Activated T-cell treated with anti-CD3 and anti-CD28 coated beads for 4 hours (primary cell): ENCODE data around the gene CD6.
A peak's percentile ranks its signal among the peaks of the same experiment; 100 is the strongest.

Experiments
- DNase-seq: peaks from one replicate; pipeline ENCODE4 v3.0.0-alpha.2; 2020

Gene CD6

GRCh38 chr11:61011229-61011870, 39.9 kb downstream of the CD6 start:
- DNase-seq: no peak

GRCh38 chr11:61011950-61012736, 40.7 kb downstream of the CD6 start:
- no peak for DNase-seq

GRCh38 chr11:61012737-61013215, 41.3 kb downstream of the CD6 start:
- no peak for DNase-seq

- no peak for DNase-seq
These were observed 46.6 kb downstream of the CD6 start for GRCh38 chr11:61018059-61018458.

GRCh38 chr11:61019037-61019831, 47.8 kb downstream of the CD6 start:
- DNase-seq: no peak

- DNase-seq: no peak
These were observed 48.4 kb downstream of the CD6 start for GRCh38 chr11:61019832-61020405.

- DNase-seq: no peak
These were observed 49.2 kb downstream of the CD6 start for GRCh38 chr11:61020551-61021235.

- peak; percentile 76 for DNase-seq
These were observed 50.3 kb downstream of the CD6 start for GRCh38 chr11:61021661-61022212.

GRCh38 chr11:61022311-61023085, 51.0 kb downstream of the CD6 start:
- DNase-seq: no peak

GRCh38 chr11:61023086-61023965, 51.8 kb downstream of the CD6 start:
- peak; percentile 47 for DNase-seq

GRCh38 chr11:61023966-61024295, 52.5 kb downstream of the CD6 start:
- no peak for DNase-seq

- DNase-seq: no peak
These were observed 53.7 kb downstream of the CD6 start for GRCh38 chr11:61024938-61025820.

- no peak for DNase-seq
These were observed 54.3 kb downstream of the CD6 start for GRCh38 chr11:61025821-61026120.

- no peak for DNase-seq
These were observed 54.9 kb downstream of the CD6 start for GRCh38 chr11:61026121-61027031.

GRCh38 chr11:61027141-61027840, 55.8 kb downstream of the CD6 start:
- no peak for DNase-seq

GRCh38 chr11:61028135-61028729, 56.8 kb downstream of the CD6 start:
- peak; percentile 64 for DNase-seq

- no peak for DNase-seq
These were observed 61.3 kb downstream of the CD6 start for GRCh38 chr11:61032824-61033223.
